Epithelial cell of prostate (primary cell): ENCODE measurements around the gene ELFN2.

Experiments
- DNase-seq: peaks from one replicate; pipeline ENCODE4 v3.0.0-alpha.2; 2011; ENCODE audit warnings: low read depth, low spot score
- H3K27ac ChIP-seq: fragments of 450-650 bp; 2 replicates; pipeline ENCODE4 v1.5.1; 2017; ENCODE audit warnings: mild to moderate bottlenecking

Gene ELFN2

GRCh38 chr22:37368058-37368457 is 59.2 kb downstream of the ELFN2 start:
- no peak overlapping the region for H3K27ac ChIP-seq
- no peak for DNase-seq

- DNase-seq, result no peak
- H3K27ac ChIP-seq, result no peak overlapping the region
These were observed 60.7 kb downstream of the ELFN2 start for GRCh38 chr22:37366601-37367000.

- no peak overlapping the region for H3K27ac ChIP-seq
- no peak for DNase-seq
These were observed 61.3 kb downstream of the ELFN2 start for GRCh38 chr22:37365950-37366349.

- DNase-seq, result no peak
- H3K27ac ChIP-seq, result no peak overlapping the region
These were observed 63.9 kb downstream of the ELFN2 start for GRCh38 chr22:37363261-37363992.

- H3K27ac ChIP-seq, result no peak overlapping the region
- no peak for DNase-seq
These were observed 64.7 kb downstream of the ELFN2 start for GRCh38 chr22:37362621-37363020.

- no peak overlapping the region for H3K27ac ChIP-seq
- DNase-seq, result no peak
These were observed 68.4 kb downstream of the ELFN2 start for GRCh38 chr22:37358917-37359316.

- no peak overlapping the region for H3K27ac ChIP-seq
- no peak for DNase-seq
These were observed 68.9 kb downstream of the ELFN2 start for GRCh38 chr22:37358386-37358785.

GRCh38 chr22:37357446-37358075 is 69.7 kb downstream of the ELFN2 start:
- H3K27ac ChIP-seq, result no peak overlapping the region
- no peak for DNase-seq

- no peak overlapping the region for H3K27ac ChIP-seq
- no peak for DNase-seq
These were observed 70.4 kb downstream of the ELFN2 start for GRCh38 chr22:37356922-37357321.

GRCh38 chr22:37355174-37355573 is 72.1 kb downstream of the ELFN2 start:
- H3K27ac ChIP-seq, result no peak overlapping the region
- no peak for DNase-seq

- no peak for DNase-seq
- H3K27ac ChIP-seq, result peak overlapping the region; percentile 65
These were observed 72.6 kb downstream of the ELFN2 start for GRCh38 chr22:37354670-37355069.

GRCh38 chr22:37354261-37354660 is 73.0 kb downstream of the ELFN2 start:
- H3K27ac ChIP-seq, result peak overlapping the region; percentile 65
- no peak for DNase-seq

- peak; percentile 66 for DNase-seq
- peak overlapping the region; percentile 65 for H3K27ac ChIP-seq
These were observed 73.4 kb downstream of the ELFN2 start for GRCh38 chr22:37353839-37354238.

- H3K27ac ChIP-seq, result no peak overlapping the region
- no peak for DNase-seq
These were observed 74.8 kb downstream of the ELFN2 start for GRCh38 chr22:37352481-37352880.

- DNase-seq, result no peak
These were observed 76.0 kb downstream of the ELFN2 start for GRCh38 chr22:37351232-37351631.

GRCh38 chr22:37349043-37349814 is 78.0 kb downstream of the ELFN2 start:
- no peak overlapping the region for H3K27ac ChIP-seq
- no peak for DNase-seq

More at GRCh38 chr22:37351232-37351631, 76.0 kb downstream of the ELFN2 start:
- H3K27ac ChIP-seq, result no peak overlapping the region

GRCh38 chr22:37346505-37346895 is 80.8 kb downstream of the ELFN2 start:
- H3K27ac ChIP-seq, result no peak overlapping the region
- no peak for DNase-seq

- no peak overlapping the region for H3K27ac ChIP-seq
- no peak for DNase-seq
These were observed 81.3 kb downstream of the ELFN2 start for GRCh38 chr22:37345863-37346504.

- DNase-seq, result no peak
- H3K27ac ChIP-seq, result no peak overlapping the region
These were observed 82.4 kb downstream of the ELFN2 start for GRCh38 chr22:37344735-37345449.
